G401 (cell line): Measurements from ENCODE around the gene ANO10. TPM values are rescaled to one million over a fixed set of nuclear protein-coding genes. Genes with fewer than 3 reads are reported as not detected.
A peak's percentile ranks its signal among the peaks of the same experiment; 100 is the strongest.
"Not testable (repeated sequence)": the region's sequence is repeated elsewhere in the genome, so short reads cannot be mapped to it uniquely, and the experiment has no call there.

Experiments
- DNase-seq: peaks from one replicate; pipeline ENCODE4 v3.0.0-alpha.2; 2015; ENCODE audit warnings: low spot score
- in situ Hi-C: cut with HindIII; loops from 2 replicates; pipeline ENCODE4 v1.10.0; 2016; ENCODE audit warnings: low sequenced_read_pairs, mixed read lengths
- total RNA-seq: library from RNA; depleted of rRNA; stranded (reverse); fragments of >200 nt; shearing (Covaris generic); gene quantifications from 2 replicates; pipeline ENCODE4 v1.2.3, GENCODE V29; 2014

The ANO10 gene
- total RNA-seq, 1 experiment from 2014 or later: 24.1 TPM

GRCh38 chr3:43584043-43584826 is 37.6 kb downstream of the ANO10 start:
- DNase-seq: no peak
- in situ Hi-C loops: no loop called here

GRCh38 chr3:43583481-43583880 is 38.3 kb downstream of the ANO10 start:
- in situ Hi-C loops: no loop called here
- DNase-seq: no peak

- DNase-seq: no peak
- in situ Hi-C loops: no loop called here
Measured at GRCh38 chr3:43582866-43583265, 38.9 kb downstream of the ANO10 start.

- no peak for DNase-seq
- in situ Hi-C loops: no loop called here
Measured at GRCh38 chr3:43581343-43581742, 40.5 kb downstream of the ANO10 start.

- in situ Hi-C loops: no loop called here
- DNase-seq: no peak
Measured at GRCh38 chr3:43580181-43580580, 41.6 kb downstream of the ANO10 start.

GRCh38 chr3:43573576-43573975 is 48.2 kb downstream of the ANO10 start:
- DNase-seq: no peak
- in situ Hi-C loops: no loop called here

- in situ Hi-C loops, DNase-seq: not testable (repeated sequence)
Measured at GRCh38 chr3:43565661-43566341, 56.0 kb downstream of the ANO10 start.

- in situ Hi-C loops: no loop called here
- DNase-seq: no peak
Measured at GRCh38 chr3:43559961-43560360, 61.9 kb downstream of the ANO10 start.

GRCh38 chr3:43558171-43558570 is 63.6 kb downstream of the ANO10 start:
- DNase-seq: no peak
- in situ Hi-C loops: no loop called here

GRCh38 chr3:43549626-43550290 is 72.1 kb downstream of the ANO10 start:
- in situ Hi-C loops: no loop called here
- DNase-seq: no peak

- in situ Hi-C loops: not testable (repeated sequence)
- peak; percentile 62 for DNase-seq
Measured at GRCh38 chr3:43544277-43544676, 77.5 kb downstream of the ANO10 start.

GRCh38 chr3:43542328-43543043 is 79.3 kb downstream of the ANO10 start:
- no peak for DNase-seq
- in situ Hi-C loops: no loop called here

- no peak for DNase-seq
- in situ Hi-C loops: no loop called here
Measured at GRCh38 chr3:43540624-43541023, 81.2 kb downstream of the ANO10 start.

GRCh38 chr3:43539321-43539720 is 82.5 kb downstream of the ANO10 start:
- no peak for DNase-seq
- in situ Hi-C loops: no loop called here

- in situ Hi-C loops: no loop called here
- DNase-seq: peak; percentile 70
Measured at GRCh38 chr3:43537225-43537624, 84.6 kb downstream of the ANO10 start.

GRCh38 chr3:43534675-43535074 is 87.1 kb downstream of the ANO10 start:
- DNase-seq: no peak
- in situ Hi-C loops: no loop called here

- no peak for DNase-seq
- in situ Hi-C loops: no loop called here
Measured at GRCh38 chr3:43533009-43533408, 88.8 kb downstream of the ANO10 start.

GRCh38 chr3:43531835-43532234 is 90.0 kb downstream of the ANO10 start:
- in situ Hi-C loops: no loop called here
- DNase-seq: peak; percentile 20

GRCh38 chr3:43528498-43529099 is 93.2 kb downstream of the ANO10 start:
- in situ Hi-C loops: no loop called here
- no peak for DNase-seq
